K562 (cell line): ENCODE results near the gene CERS2. TPM values are rescaled to one million over a fixed set of nuclear protein-coding genes. Genes with fewer than 3 reads are reported as not detected.

Experiments used
- BRD4 ChIP-seq: fragments of 200-600 bp; sonication (generic); IDR thresholded peaks from 2 replicates; pipeline ENCODE4 v1.6.1; 2017; ENCODE audit warnings: inconsistent platforms
- ELF4 ChIP-seq: fragments of 450-650 bp; formaldehyde crosslinking; IDR thresholded peaks from 2 replicates; pipeline ENCODE4 v1.4.0; 2022; ENCODE audit warnings: missing genetic modification characterization
- HMG20B ChIP-seq: fragments of 250-450 bp; sonication (Bioruptor Pico); IDR thresholded peaks from 2 replicates; pipeline ENCODE4 v1.5.0; 2021; ENCODE audit warnings: mild to moderate bottlenecking
- NCOA6 ChIP-seq: fragments of 450-650 bp; IDR thresholded peaks from 2 replicates; pipeline ENCODE4 v1.6.1; 2017; ENCODE audit warnings: mild to moderate bottlenecking
- NFXL1 ChIP-seq: fragments of 450-650 bp; formaldehyde crosslinking; IDR thresholded peaks from 2 replicates; pipeline ENCODE4 v1.4.0; 2021; ENCODE audit warnings: mild to moderate bottlenecking
- NR2F6 ChIP-seq: fragments of 450-650 bp; formaldehyde crosslinking; IDR thresholded peaks from 2 replicates; pipeline ENCODE4 v1.4.0; 2020; ENCODE audit warnings: mild to moderate bottlenecking
- POLR2H ChIP-seq: IDR thresholded peaks from 2 replicates; pipeline ENCODE4 v1.6.1; 2016; ENCODE audit warnings: missing genetic modification characterization, low read depth, mild to moderate bottlenecking, control low read depth, missing compliant biosample characterization, moderate library complexity
- SMAD2 ChIP-seq: fragments of 150-350 bp; IDR thresholded peaks from 2 replicates; pipeline ENCODE4 v1.6.1; 2014; ENCODE audit warnings: low read depth, mild to moderate bottlenecking, low read length
- SOX6 ChIP-seq: fragments of 450-650 bp; IDR thresholded peaks from 2 replicates; pipeline ENCODE4 v1.6.1; 2014; ENCODE audit warnings: mild to moderate bottlenecking
- ZNF444 ChIP-seq: fragments of 250-450 bp; sonication (Bioruptor Pico); IDR thresholded peaks from 2 replicates; pipeline ENCODE4 v1.4.0; 2020; ENCODE audit warnings: mild to moderate bottlenecking, moderate library complexity
- ZNF551 ChIP-seq: fragments of 250-450 bp; sonication (Bioruptor Pico); IDR thresholded peaks from 2 replicates; pipeline ENCODE4 v1.5.0; 2021; ENCODE audit warnings: mild to moderate bottlenecking, moderate library complexity
- ZNF785 ChIP-seq: fragments of 250-450 bp; sonication (Bioruptor Pico); IDR thresholded peaks from 2 replicates; pipeline ENCODE4 v1.4.0; 2020; ENCODE audit warnings: mild to moderate bottlenecking
- ZNF830 ChIP-seq: fragments of 250-450 bp; sonication (Bioruptor Pico); IDR thresholded peaks from 2 replicates; pipeline ENCODE4 v1.5.0; 2021; ENCODE audit warnings: mild to moderate bottlenecking
- polyA plus RNA-seq, 8 experiments: library from polyadenylated mRNA; depleted of rRNA in 4 of 8; stranded (reverse) in 5 of 8; unstranded in 3 of 8; fragments of >200 nt; fragmentation: Nextera tagmentation in 2 of 8; fragmentation: Illumina TruSeq in 1 of 8; extraction: Ambion mirVana in 2 of 8; extraction: Trizol in 1 of 8; gene quantifications; 2 replicates each; pipeline versions ENCODE4 v1.2.1 to v1.2.3, GENCODE V29; 2011 to 2014; ENCODE audit warnings: inconsistent platforms in 1 of 8, missing spikeins in 1 of 8
- total RNA-seq, 7 experiments: library from RNA; depleted of rRNA in 6 of 7; stranded (reverse); fragments of >200 nt in 6 of 7; fragmentation: Illumina TruSeq in 2 of 7; extraction: Trizol in 2 of 7; gene quantifications; 2 replicates each; pipeline versions ENCODE4 v1.2.1 to v1.2.3, GENCODE V29; 2011 to 2021; ENCODE audit warnings: low replicate concordance in 1 of 7
- TF ChIP-seq, protein P1 (sequence below): fragments of 250-450 bp; sonication (Bioruptor Pico); IDR thresholded peaks from 2 replicates; pipeline ENCODE4 v1.4.0; 2020; ENCODE audit warnings: mild to moderate bottlenecking, moderate library complexity
- TF ChIP-seq, protein P2 (sequence below), 2 experiments: fragments of 450-650 bp; formaldehyde crosslinking in 1 of 2; IDR thresholded peaks; 2 replicates each; pipeline versions ENCODE4 v1.4.0 to v1.6.1; 2014 to 2020; ENCODE audit warnings: mild to moderate bottlenecking in 2 of 2, borderline replicate concordance in 1 of 2, low read depth in 1 of 2
- TF ChIP-seq, protein P3 (sequence below): fragments of 250-450 bp; sonication (Bioruptor Pico); IDR thresholded peaks from 2 replicates; pipeline ENCODE4 v1.8.0; 2021; ENCODE audit warnings: borderline replicate concordance, mild to moderate bottlenecking, moderate library complexity; ENCODE audit not compliant: poor library complexity, severe bottlenecking

The CERS2 gene
- total and polyA plus RNA-seq, 9 of the 15 experiments (the other 6 are each of a cell fraction or from before 2014, with no cell fraction given) = 23.4 to 295 (median 132) TPM

DNA sequence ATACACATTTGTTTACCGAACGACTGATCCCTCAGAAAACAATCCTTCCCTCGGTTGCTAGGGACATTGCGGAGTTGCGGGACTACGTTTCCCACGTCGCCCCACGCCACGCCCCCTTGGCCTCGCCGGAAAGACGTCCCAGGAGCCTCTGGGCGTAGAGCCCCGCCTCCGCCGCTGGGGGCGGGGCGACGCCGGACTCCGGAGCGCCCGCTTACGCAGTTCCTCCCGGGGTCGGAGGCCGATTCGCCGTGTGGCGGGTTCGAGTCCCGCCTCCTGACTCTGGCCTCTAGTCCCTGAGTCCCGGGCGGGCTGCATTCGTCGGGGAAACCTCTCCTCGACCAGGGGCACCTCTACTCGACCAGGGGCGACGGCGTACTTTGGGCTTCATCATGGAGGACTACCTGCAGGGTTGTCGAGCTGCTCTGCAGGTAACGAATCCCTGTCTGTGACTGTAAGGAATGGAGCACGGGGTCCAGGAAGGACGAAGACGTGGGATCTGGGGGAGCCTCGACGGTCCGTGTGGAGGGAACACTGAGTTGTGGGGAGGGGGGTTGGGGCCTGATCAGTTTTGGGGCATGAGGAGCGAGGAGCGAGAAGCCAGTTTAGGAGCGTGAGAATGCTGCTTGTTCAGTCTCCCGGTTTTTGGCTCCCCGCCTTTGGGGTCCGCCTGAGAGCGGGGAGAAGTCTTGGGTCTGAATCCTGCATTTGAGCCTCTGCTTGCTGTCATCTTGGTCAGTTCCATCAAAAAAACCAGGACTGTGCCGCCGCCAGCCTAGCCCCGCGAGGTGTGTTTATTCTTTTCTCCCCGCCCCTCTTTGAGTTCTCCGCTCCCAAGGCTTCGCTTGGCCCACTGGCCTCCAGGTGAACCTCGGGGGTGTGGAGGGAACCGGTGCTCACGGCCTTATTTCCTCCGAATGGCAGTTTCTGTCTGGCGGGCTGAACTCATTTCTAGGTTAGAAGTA lies 33.9 kb upstream of the CERS2 start, which contains the start of gene PRUNE1 (continued):
- TF ChIP-seq ZNF830 (CRISPR knock-in tag) = no peak
- TF ChIP-seq ELF4 (CRISPR knock-in tag) = no peak
- TF ChIP-seq, protein P1, sequence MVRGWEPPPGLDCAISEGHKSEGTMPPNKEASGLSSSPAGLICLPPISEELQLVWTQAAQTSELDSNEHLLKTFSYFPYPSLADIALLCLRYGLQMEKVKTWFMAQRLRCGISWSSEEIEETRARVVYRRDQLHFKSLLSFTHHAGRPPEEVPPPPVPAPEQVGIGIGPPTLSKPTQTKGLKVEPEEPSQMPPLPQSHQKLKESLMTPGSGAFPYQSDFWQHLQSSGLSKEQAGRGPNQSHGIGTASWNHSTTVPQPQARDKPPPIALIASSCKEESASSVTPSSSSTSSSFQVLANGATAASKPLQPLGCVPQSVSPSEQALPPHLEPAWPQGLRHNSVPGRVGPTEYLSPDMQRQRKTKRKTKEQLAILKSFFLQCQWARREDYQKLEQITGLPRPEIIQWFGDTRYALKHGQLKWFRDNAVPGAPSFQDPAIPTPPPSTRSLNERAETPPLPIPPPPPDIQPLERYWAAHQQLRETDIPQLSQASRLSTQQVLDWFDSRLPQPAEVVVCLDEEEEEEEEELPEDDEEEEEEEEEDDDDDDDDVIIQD (CRISPR knock-in tag) = no peak
- peak; percentile 81 for TF ChIP-seq SOX6
- TF ChIP-seq HMG20B (CRISPR knock-in tag) = no peak
- TF ChIP-seq BRD4 = no peak
- no peak for TF ChIP-seq NR2F6 (CRISPR knock-in tag)
- no peak for TF ChIP-seq NFXL1 (CRISPR knock-in tag)
- no peak for TF ChIP-seq ZNF444 (CRISPR knock-in tag)
- peak; percentile 68; the same call in 1 of the 2 replicates for TF ChIP-seq NCOA6
- no peak for TF ChIP-seq POLR2H (tag)
- no peak for TF ChIP-seq ZNF551 (CRISPR knock-in tag)
- TF ChIP-seq, protein P2, sequence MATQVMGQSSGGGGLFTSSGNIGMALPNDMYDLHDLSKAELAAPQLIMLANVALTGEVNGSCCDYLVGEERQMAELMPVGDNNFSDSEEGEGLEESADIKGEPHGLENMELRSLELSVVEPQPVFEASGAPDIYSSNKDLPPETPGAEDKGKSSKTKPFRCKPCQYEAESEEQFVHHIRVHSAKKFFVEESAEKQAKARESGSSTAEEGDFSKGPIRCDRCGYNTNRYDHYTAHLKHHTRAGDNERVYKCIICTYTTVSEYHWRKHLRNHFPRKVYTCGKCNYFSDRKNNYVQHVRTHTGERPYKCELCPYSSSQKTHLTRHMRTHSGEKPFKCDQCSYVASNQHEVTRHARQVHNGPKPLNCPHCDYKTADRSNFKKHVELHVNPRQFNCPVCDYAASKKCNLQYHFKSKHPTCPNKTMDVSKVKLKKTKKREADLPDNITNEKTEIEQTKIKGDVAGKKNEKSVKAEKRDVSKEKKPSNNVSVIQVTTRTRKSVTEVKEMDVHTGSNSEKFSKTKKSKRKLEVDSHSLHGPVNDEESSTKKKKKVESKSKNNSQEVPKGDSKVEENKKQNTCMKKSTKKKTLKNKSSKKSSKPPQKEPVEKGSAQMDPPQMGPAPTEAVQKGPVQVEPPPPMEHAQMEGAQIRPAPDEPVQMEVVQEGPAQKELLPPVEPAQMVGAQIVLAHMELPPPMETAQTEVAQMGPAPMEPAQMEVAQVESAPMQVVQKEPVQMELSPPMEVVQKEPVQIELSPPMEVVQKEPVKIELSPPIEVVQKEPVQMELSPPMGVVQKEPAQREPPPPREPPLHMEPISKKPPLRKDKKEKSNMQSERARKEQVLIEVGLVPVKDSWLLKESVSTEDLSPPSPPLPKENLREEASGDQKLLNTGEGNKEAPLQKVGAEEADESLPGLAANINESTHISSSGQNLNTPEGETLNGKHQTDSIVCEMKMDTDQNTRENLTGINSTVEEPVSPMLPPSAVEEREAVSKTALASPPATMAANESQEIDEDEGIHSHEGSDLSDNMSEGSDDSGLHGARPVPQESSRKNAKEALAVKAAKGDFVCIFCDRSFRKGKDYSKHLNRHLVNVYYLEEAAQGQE (IDR thresholded peaks at IDR 0.05; ENCODE audit: borderline replicate concordance) = no peak
- TF ChIP-seq, protein P2 (CRISPR knock-in tag; IDR thresholded peaks at IDR 0.05; ENCODE audit: low read depth) = peak; percentile 56; the same call in 1 of the 2 replicates
- TF ChIP-seq, protein P3, sequence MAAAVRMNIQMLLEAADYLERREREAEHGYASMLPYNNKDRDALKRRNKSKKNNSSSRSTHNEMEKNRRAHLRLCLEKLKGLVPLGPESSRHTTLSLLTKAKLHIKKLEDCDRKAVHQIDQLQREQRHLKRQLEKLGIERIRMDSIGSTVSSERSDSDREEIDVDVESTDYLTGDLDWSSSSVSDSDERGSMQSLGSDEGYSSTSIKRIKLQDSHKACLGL (CRISPR knock-in tag) = no peak
- no peak for TF ChIP-seq SMAD2
- TF ChIP-seq ZNF785 = no peak
